SH-SY5Y (cell line): ENCODE results near the gene ARID4B.

Source experiments
- GATA2 ChIP-seq: IDR thresholded peaks from 2 replicates; pipeline ENCODE4 v1.6.1; 2011; ENCODE audit warnings: mild to moderate bottlenecking, low read depth, low read length
- GATA3 ChIP-seq: IDR thresholded peaks from 2 replicates; pipeline ENCODE4 v1.6.1; 2011; ENCODE audit warnings: low read depth, mild to moderate bottlenecking, low read length, moderate library complexity

- no peak for TF ChIP-seq GATA2
- TF ChIP-seq GATA3: no peak
These were observed 25.8 kb downstream of the ARID4B start for GRCh38 chr1:235302143-235302542.
